ENCODE measurements around the gene ZC3H8. TPM values are rescaled to one million over a fixed set of nuclear protein-coding genes. Genes with fewer than 3 reads are reported as not detected.

The ZC3H8 gene
- total RNA-seq, 3 donors from 2014 or later (not counting 1 experiment from before 2014, with no cell fraction given), result 9.3 to 20.3 (median 16.0) TPM

- TF ChIP-seq CTCF (IDR thresholded peaks at IDR 0.05), result no peak
- no peak overlapping the region for H3K27ac Mint-ChIP-seq
- intact Hi-C loops (cut with micrococcal nuclease), result no loop called here
These were observed 57.0 kb downstream of the ZC3H8 start for GRCh38 chr2:112197868-112198267.

GRCh38 chr2:112195950-112196349 lies 58.9 kb downstream of the ZC3H8 start:
- Histone ChIP-seq H3K9me3 (ENCODE audit: control insufficient read depth, insufficient read depth, low read length) (no peaks in the 10 kb centered on the region), H3K36me3 (ENCODE audit: control insufficient read depth, insufficient read depth, low read length) (no peaks in the 10 kb centered on the region), H3K4me3 (ENCODE audit: low read length) (no peak overlapping the region), H3K27ac (ENCODE audit: low read length) (no peak overlapping the region), H3K4me1 (ENCODE audit: control insufficient read depth, insufficient read depth, low read length) (no peaks in the 10 kb centered on the region), H3K27me3 (ENCODE audit: control insufficient read depth, insufficient read depth, low read length) (no peaks in the 10 kb centered on the region)
- intact Hi-C loops (cut with micrococcal nuclease), result no loop called here
- DNase-seq (no peak), ATAC-seq (no peak)
- H3K36me3 Mint-ChIP-seq, result no peaks in the 10 kb centered on the region
- no peak for TF ChIP-seq CTCF (IDR thresholded peaks at IDR 0.05)
- no peak overlapping the region for H3K4me3 Mint-ChIP-seq
- peaks cover 0 to 7% of the 10 kb centered on the region in 2 donors for H3K27me3 Mint-ChIP-seq (ENCODE audit: low read depth in 2 of 2)
- H3K27ac Mint-ChIP-seq, result no peak overlapping the region
- no peaks in the 10 kb centered on the region for H3K4me1 Mint-ChIP-seq
- H3K9me3 Mint-ChIP-seq, result no peaks in the 10 kb centered on the region

More at GRCh38 chr2:112197868-112198267, 57.0 kb downstream of the ZC3H8 start:
- no peak overlapping the region for H3K27ac ChIP-seq (ENCODE audit: low read length)
- no peaks in the 10 kb centered on the region for H3K9me3 ChIP-seq (ENCODE audit: control insufficient read depth, insufficient read depth, low read length)
- Mint-ChIP-seq H3K27me3 (ENCODE audit: low read depth in 2 of 2) (peaks cover 0 to 5% of the 10 kb centered on the region in 2 donors), H3K4me3 (no peak overlapping the region), H3K4me1 (no peaks in the 10 kb centered on the region), H3K9me3 (no peaks in the 10 kb centered on the region), H3K36me3 (peaks cover 3% of the 10 kb centered on the region)
- no peak for ATAC-seq
- WGBS (ENCODE audit: insufficient coverage), result 86% methylated on average over 1 of the region's 1 CpG
- no peak for DNase-seq
- no peak overlapping the region for H3K4me3 ChIP-seq (ENCODE audit: low read length)
- H3K27me3 ChIP-seq (ENCODE audit: control insufficient read depth, insufficient read depth, low read length), result no peaks in the 10 kb centered on the region
- no peaks in the 10 kb centered on the region for H3K36me3 ChIP-seq (ENCODE audit: control insufficient read depth, insufficient read depth, low read length)
- no peaks in the 10 kb centered on the region for H3K4me1 ChIP-seq (ENCODE audit: control insufficient read depth, insufficient read depth, low read length)

GRCh38 chr2:112195167-112195766 lies 59.6 kb downstream of the ZC3H8 start:
- no peaks in the 10 kb centered on the region for H3K36me3 Mint-ChIP-seq
- H3K27ac Mint-ChIP-seq, result no peak overlapping the region
- peaks cover 0 to 7% of the 10 kb centered on the region in 2 donors for H3K27me3 Mint-ChIP-seq (ENCODE audit: low read depth in 2 of 2)
- intact Hi-C loops (cut with micrococcal nuclease), result no loop called here
- H3K27ac ChIP-seq (ENCODE audit: low read length), result no peak overlapping the region
- no peaks in the 10 kb centered on the region for H3K9me3 ChIP-seq (ENCODE audit: control insufficient read depth, insufficient read depth, low read length)
- H3K27me3 ChIP-seq (ENCODE audit: control insufficient read depth, insufficient read depth, low read length), result no peaks in the 10 kb centered on the region
- H3K4me3 ChIP-seq (ENCODE audit: low read length), result no peak overlapping the region
- no peaks in the 10 kb centered on the region for H3K9me3 Mint-ChIP-seq
- H3K4me1 ChIP-seq (ENCODE audit: control insufficient read depth, insufficient read depth, low read length), result no peaks in the 10 kb centered on the region
- no peaks in the 10 kb centered on the region for H3K4me1 Mint-ChIP-seq
- no peaks in the 10 kb centered on the region for H3K36me3 ChIP-seq (ENCODE audit: control insufficient read depth, insufficient read depth, low read length)
- 90% methylated on average over 8 of the region's 8 CpGs for WGBS (ENCODE audit: insufficient coverage)
- no peak for TF ChIP-seq CTCF (IDR thresholded peaks at IDR 0.05)
- ATAC-seq, result no peak
- H3K4me3 Mint-ChIP-seq, result no peak overlapping the region
- DNase-seq, result no peak

GRCh38 chr2:112194482-112194881 lies 60.4 kb downstream of the ZC3H8 start:
- peak in 1 of 2 donors; percentile 33 for DNase-seq
- intact Hi-C loops (cut with micrococcal nuclease), result no loop called here
- Histone ChIP-seq H3K27me3 (ENCODE audit: control insufficient read depth, insufficient read depth, low read length) (no peaks in the 10 kb centered on the region), H3K27ac (ENCODE audit: low read length) (no peak overlapping the region), H3K36me3 (ENCODE audit: control insufficient read depth, insufficient read depth, low read length) (no peaks in the 10 kb centered on the region), H3K4me1 (ENCODE audit: control insufficient read depth, insufficient read depth, low read length) (no peaks in the 10 kb centered on the region), H3K4me3 (ENCODE audit: low read length) (no peak overlapping the region), H3K9me3 (ENCODE audit: control insufficient read depth, insufficient read depth, low read length) (no peaks in the 10 kb centered on the region)
- 61% methylated on average over 4 of the region's 4 CpGs for WGBS (ENCODE audit: insufficient coverage)
- TF ChIP-seq CTCF (IDR thresholded peaks at IDR 0.05), result no peak
- Mint-ChIP-seq H3K27ac (no peak overlapping the region), H3K36me3 (no peaks in the 10 kb centered on the region), H3K4me3 (no peak overlapping the region), H3K9me3 (no peaks in the 10 kb centered on the region), H3K27me3 (ENCODE audit: low read depth in 2 of 2) (peaks cover 0 to 7% of the 10 kb centered on the region in 2 donors), H3K4me1 (no peaks in the 10 kb centered on the region)
- ATAC-seq, result no peak
